Natural killer cell treated with Interleukin-12 subunit alpha and Interleukin-12 subunit beta and Interleukin-15 and Interleukin-18, amount 100 ng/mL, for 72 hours (primary cell): ENCODE measurements around the gene RRP12. TPM values are rescaled to one million over a fixed set of nuclear protein-coding genes. Genes with fewer than 3 reads are reported as not detected.

Experiments used
- ATAC-seq, 2 donors: fragments of 150-1000 bp; cut with Tn5 transposase in 1 of 2; sonication (Bioruptor Pico), chemical (Tn5 transposase) in 1 of 2; 2 replicates each; pipeline ENCODE4 v1.10.0; 2021
- DNase-seq: peaks from one replicate; pipeline ENCODE4 v3.0.0; 2022; ENCODE audit warnings: low spot score
- H3K27ac Mint-ChIP-seq, 2 donors: 1 replicate in 1 of 2; 2 replicates in 1 of 2; pipeline ENCODE4 v1.8.0; 2022; ENCODE audit warnings: mixed read lengths in 2 of 2, mild to moderate bottlenecking in 1 of 2, moderate library complexity in 1 of 2
- H3K27me3 Mint-ChIP-seq, 2 donors: 1 replicate in 1 of 2; 2 replicates in 1 of 2; pipeline ENCODE4 v1.8.0; 2022; ENCODE audit warnings: mixed read lengths in 2 of 2
- H3K36me3 Mint-ChIP-seq: one replicate; pipeline ENCODE4 v1.8.0; 2022; ENCODE audit warnings: mixed read lengths
- H3K4me1 Mint-ChIP-seq, 2 donors: 1 replicate in 1 of 2; 2 replicates in 1 of 2; pipeline ENCODE4 v1.8.0; 2022; ENCODE audit warnings: low read depth in 2 of 2, mixed read lengths in 2 of 2, mild to moderate bottlenecking in 1 of 2
- H3K4me3 Mint-ChIP-seq: one replicate; pipeline ENCODE4 v1.8.0; 2022; ENCODE audit warnings: mixed read lengths
- H3K9me3 Mint-ChIP-seq: 2 replicates; pipeline ENCODE4 v1.8.0; 2022; ENCODE audit warnings: mixed read lengths
- total RNA-seq, 2 donors: library from RNA; stranded (reverse); gene quantifications; one replicate each; pipeline ENCODE4 v1.2.3, GENCODE V29; 2022

RRP12 gene
- total RNA-seq, 2 donors from 2014 or later = 40.1 to 100 TPM

DNA sequence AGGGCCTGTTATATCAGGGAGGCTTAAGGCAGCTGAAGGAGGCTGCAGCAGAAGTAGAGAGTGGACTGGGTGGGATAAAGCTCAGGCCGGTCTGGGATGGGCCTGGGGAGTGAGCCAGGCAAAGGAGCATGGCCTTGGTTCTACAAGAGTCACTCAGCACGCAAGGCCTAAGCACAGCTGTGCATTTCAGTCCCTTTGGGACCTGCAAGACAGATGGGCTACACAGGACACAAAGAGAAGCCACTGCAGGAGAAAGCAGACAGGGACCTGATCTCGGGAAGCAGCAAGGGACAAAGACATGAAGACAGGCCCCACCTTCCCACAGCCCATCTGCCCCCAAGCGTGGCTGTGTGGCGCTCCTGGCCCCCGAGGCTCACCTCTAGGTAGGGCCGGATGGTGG is 29.4 kb downstream of the RRP12 start:
- DNase-seq (no peak), ATAC-seq (no peak)
- H3K4me1 Mint-ChIP-seq = peaks cover 0 to 5% of the 10 kb centered on the region in 2 donors
- no peaks in the 10 kb centered on the region for H3K27me3 Mint-ChIP-seq
- no peaks in the 10 kb centered on the region for H3K9me3 Mint-ChIP-seq
- no peak overlapping the region for H3K4me3 Mint-ChIP-seq
- H3K27ac Mint-ChIP-seq = no peak overlapping the region
- peaks cover 6% of the 10 kb centered on the region for H3K36me3 Mint-ChIP-seq

DNA sequence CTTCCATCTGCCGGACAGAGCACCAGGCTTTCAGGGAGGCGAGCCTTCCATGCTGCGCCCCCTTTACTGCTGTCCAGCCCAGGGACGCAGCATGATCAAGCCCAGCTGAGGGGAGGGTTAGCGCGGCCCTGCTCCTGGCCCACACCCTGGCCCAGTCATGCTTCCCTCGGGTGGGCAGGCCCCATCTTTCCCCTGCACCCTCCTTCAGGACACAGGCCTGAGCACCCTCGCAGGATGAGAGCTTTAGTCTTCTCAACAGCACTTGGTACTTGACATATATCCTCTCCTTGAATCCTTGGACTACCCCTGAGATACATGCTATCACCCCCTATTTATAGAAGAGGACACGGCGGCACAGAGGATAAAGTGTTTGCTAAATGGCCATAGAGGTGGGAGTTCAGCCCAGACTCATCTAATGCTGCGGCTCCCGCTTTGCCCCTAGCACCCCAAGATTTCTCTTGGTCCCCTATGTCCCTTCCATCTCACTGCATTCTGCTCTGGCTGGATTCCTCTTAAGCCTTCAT is 34.0 kb downstream of the RRP12 start:
- H3K4me1 Mint-ChIP-seq = peaks cover 0 to 2% of the 10 kb centered on the region in 2 donors
- no peak overlapping the region for H3K4me3 Mint-ChIP-seq
- H3K27me3 Mint-ChIP-seq = no peaks in the 10 kb centered on the region

DNA sequence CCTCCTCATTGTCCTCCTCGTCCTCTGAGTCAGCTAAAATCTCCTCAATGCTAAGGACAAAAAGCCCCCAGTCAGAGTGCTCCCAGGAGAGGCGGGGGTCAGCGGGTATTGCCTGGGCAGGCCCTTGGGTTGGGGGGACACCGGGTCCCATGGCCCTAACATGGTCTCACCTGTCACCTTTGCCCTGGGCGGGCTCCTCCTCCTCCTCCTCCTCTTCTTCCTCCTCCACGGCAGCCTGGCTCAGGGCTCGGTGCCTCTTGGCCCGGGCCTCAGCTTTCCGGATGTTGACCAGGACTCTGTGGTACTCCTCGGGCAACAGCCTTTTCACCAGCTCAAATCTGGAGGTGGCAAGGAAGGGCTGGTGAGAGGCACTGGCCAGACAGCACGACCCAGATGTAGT is 34.6 kb downstream of the RRP12 start:
- DNase-seq (no peak), ATAC-seq (no peak)
- Mint-ChIP-seq H3K27ac (no peak overlapping the region), H3K4me3 (no peak overlapping the region), H3K27me3 (no peaks in the 10 kb centered on the region), H3K36me3 (no peaks in the 10 kb centered on the region), H3K4me1 (peaks cover 0 to 2% of the 10 kb centered on the region in 2 donors), H3K9me3 (no peaks in the 10 kb centered on the region)

More for the DNA sequence above, 34.0 kb downstream of the RRP12 start:
- no peak for DNase-seq
- Mint-ChIP-seq H3K27ac (no peak overlapping the region), H3K9me3 (no peaks in the 10 kb centered on the region), H3K36me3 (no peaks in the 10 kb centered on the region)
- ATAC-seq = no peak

DNA sequence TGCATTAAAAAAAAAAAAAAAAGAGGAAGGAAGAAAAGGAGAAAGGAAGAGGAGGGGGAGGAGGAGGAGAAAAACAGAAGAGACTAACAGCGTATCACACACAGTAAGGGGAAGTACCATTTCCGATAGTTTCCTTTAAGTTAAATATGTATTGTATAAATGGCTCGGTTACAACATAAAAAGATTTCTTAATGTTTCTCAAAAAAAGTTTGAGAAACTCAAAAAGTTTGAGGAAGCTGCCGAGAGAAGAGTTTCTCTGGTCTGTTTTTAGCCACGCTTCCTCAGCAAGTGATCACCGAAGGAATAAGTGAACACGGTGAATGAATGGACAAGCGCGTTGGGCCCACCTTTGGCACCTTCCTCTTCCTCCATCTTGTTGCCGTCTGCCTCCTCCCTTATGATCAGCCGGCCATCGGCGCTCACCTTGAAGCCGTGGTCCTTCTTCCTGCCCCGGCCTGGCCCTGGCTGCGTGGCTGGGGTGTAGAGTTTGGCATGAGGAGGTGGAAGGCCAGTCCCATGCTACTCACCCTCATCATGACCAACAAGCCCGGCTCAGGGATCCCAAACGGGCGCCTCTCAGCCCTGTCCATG is 35.3 kb downstream of the RRP12 start:
- H3K4me3 Mint-ChIP-seq = no peak overlapping the region
- DNase-seq (no peak), ATAC-seq (no peak)
- H3K27ac Mint-ChIP-seq = peak overlapping the region in 1 of 2 donors; percentile 3
- peaks cover 0 to 2% of the 10 kb centered on the region in 2 donors for H3K4me1 Mint-ChIP-seq
- no peaks in the 10 kb centered on the region for H3K9me3 Mint-ChIP-seq
- no peaks in the 10 kb centered on the region for H3K27me3 Mint-ChIP-seq
- no peaks in the 10 kb centered on the region for H3K36me3 Mint-ChIP-seq

DNA sequence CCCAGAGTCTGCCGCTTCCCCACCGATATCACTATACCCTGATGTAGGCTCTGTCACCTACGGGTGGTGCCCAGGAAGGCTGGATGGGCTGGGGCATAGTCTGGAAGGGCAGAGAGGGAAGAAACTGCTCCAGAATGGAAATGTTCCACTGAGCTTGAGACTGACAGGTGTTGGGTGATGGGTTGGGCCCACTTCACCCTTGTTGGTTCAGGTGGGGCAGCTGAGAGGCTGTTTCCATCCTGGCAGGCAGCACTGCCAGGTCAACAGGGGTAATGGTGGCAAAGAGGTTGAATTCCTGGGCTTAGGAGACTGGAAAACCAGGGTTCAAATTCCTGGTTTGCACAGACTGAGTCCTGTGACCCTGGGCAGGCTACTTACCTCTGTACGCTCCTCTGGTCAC is 38.1 kb downstream of the RRP12 start:
- Mint-ChIP-seq H3K9me3 (no peaks in the 10 kb centered on the region), H3K27me3 (no peaks in the 10 kb centered on the region), H3K36me3 (no peaks in the 10 kb centered on the region), H3K4me3 (no peak overlapping the region), H3K4me1 (no peaks in the 10 kb centered on the region), H3K27ac (no peak overlapping the region)
- DNase-seq (no peak), ATAC-seq (no peak)

DNA sequence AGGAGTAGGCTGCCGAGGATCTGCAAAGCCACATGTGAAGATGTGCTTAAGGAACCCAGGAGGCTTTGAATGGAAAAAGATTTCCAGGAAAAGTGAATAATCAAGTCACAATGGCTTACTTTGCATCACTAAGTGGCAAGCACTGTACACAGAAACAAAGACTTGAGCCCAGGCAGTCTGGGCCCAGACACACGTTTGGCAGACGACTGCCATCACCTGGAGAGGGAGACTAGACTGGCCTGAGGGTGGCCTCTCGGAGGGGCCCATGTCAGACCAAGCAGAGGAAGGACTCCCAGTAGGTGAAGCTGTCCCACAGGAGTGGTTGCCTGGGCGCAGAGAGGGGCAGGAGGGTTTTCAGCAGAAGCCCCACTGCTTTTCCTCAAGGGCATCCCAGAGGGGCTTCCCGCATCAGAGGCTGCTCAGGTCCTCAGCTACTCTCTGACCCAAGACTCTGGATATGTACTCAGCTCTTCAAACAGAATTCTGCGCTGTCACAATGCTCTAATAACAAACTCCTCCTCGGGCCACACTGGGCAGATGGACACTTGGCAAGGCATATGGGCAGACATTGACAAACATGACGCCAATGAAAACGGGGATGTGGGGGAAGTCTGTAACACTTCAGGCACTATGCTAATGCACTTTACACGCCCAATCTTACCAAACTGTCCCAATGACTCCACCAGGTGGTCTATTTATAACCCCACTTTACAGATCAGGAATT is 38.7 kb downstream of the RRP12 start:
- no peaks in the 10 kb centered on the region for H3K4me1 Mint-ChIP-seq
- no peak for ATAC-seq
- H3K27ac Mint-ChIP-seq = no peak overlapping the region
- H3K9me3 Mint-ChIP-seq = no peaks in the 10 kb centered on the region
- H3K36me3 Mint-ChIP-seq = no peaks in the 10 kb centered on the region
- H3K4me3 Mint-ChIP-seq = no peak overlapping the region
- H3K27me3 Mint-ChIP-seq = no peaks in the 10 kb centered on the region
- no peak for DNase-seq

DNA sequence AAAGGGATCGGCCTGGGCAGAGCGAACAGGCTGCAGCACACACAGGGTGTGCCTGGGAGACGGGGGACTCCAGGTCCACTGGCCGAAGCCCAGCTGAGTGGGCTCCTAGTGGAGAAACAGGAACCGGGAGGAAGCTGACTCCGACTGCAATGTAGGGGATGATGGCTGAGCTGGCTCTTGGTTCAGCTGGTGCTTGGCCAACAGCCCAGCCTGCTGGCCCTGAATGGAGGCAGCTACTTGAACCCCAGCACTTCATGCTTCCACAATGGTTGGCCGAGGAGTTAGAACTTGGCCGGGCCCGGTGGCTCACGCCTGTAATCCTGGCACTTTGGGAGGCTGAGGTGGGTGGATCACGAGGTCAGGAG is 39.6 kb downstream of the RRP12 start:
- Mint-ChIP-seq H3K4me3 (no peak overlapping the region), H3K9me3 (no peaks in the 10 kb centered on the region), H3K4me1 (peaks cover 2 to 3% of the 10 kb centered on the region in 2 donors), H3K27me3 (no peaks in the 10 kb centered on the region), H3K27ac (no peak overlapping the region), H3K36me3 (no peaks in the 10 kb centered on the region)
- no peak for ATAC-seq
- no peak for DNase-seq

DNA sequence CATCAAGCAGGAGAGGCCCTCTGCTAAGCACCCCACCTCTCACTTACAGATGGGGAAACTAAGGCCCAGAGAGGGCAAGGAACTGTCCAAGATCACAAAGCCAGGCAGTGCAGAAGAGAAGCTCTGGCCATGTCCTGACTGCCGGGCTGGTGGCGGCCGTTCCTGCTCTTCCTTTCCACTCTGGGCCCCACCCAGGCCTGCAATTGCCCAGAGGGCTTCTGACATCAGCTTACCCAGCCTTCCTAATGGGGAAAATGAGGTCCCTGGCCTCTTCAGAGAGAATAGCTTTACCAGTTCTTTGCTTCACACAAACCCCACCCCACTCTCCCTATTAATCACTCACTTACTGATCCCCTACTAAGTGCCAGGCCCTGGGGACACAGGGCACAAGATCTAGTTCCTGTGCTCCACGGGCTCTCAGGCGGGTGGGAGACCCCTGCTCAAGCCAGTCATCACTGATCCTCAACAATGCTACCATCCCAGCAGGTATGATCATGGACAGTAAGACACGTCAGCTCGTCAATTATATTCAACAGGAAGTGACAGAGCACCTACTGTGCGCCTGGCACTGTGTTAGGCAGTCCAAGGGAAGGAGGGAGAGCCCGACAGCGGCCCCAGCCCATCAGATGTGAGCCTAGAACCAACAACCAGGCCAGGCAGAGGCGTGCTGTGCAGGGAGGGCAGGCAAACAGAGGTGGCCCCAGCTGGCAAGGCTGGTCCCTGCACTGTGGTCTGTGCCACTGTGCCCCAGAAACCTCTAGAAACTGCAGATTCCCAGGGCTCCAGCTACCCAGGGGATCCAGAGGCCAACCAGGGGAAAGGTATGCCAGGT is 40.2 kb downstream of the RRP12 start:
- no peaks in the 10 kb centered on the region for H3K36me3 Mint-ChIP-seq
- no peak for ATAC-seq
- H3K27ac Mint-ChIP-seq = no peak overlapping the region
- no peaks in the 10 kb centered on the region for H3K27me3 Mint-ChIP-seq
- H3K4me1 Mint-ChIP-seq = peaks cover 8 to 9% of the 10 kb centered on the region in 2 donors
- no peaks in the 10 kb centered on the region for H3K9me3 Mint-ChIP-seq
- no peak for DNase-seq
- H3K4me3 Mint-ChIP-seq = no peak overlapping the region

DNA sequence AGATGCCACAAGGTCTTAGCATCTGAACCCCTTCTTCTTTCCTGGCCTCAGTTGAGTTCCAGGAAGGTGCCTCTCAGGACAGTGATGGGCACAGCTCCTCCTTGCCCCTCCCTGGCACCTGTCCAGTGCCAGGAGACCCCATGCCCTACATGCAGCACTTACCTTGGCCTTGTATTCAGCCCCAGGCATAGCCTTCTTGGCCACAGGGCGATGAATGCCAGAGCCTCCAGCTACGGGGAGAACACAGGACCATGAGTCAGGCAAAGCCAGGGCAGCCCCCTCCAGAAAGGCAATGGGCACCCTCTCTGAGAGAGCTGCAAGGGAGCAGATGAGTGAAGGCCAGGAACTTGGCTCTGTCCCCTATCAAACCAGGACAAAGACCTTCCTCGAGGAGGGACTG is 42.4 kb downstream of the RRP12 start:
- no peaks in the 10 kb centered on the region for H3K9me3 Mint-ChIP-seq
- DNase-seq (no peak), ATAC-seq (no peak)
- no peaks in the 10 kb centered on the region for H3K27me3 Mint-ChIP-seq
- peak overlapping the region in 1 of 2 donors; percentile 13 for H3K27ac Mint-ChIP-seq
- H3K4me3 Mint-ChIP-seq = no peak overlapping the region
- H3K36me3 Mint-ChIP-seq = no peaks in the 10 kb centered on the region
- peaks cover 14 to 15% of the 10 kb centered on the region in 2 donors for H3K4me1 Mint-ChIP-seq

DNA sequence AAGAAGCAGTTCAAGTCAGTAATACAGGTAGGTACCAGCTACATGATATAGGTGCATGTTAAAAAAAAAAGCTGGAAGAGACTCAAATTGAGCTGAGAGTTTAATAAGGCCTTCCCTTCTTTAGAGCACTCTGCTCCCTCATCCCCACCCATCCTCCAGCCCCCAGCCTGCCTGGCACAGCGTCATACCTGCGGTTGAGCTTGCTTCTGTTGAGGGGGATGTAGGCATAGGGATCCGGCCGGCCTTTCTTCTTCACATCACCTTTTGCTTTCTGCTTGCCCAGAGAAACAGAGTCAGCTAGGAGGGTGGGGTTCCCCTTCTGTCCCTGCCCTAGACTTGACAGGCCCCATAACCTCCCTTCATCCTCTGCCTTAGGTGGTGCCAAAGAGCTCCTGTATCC is 42.8 kb downstream of the RRP12 start:
- Mint-ChIP-seq H3K4me1 (peaks cover 14 to 15% of the 10 kb centered on the region in 2 donors), H3K9me3 (no peaks in the 10 kb centered on the region), H3K36me3 (no peaks in the 10 kb centered on the region), H3K27me3 (no peaks in the 10 kb centered on the region), H3K4me3 (no peak overlapping the region), H3K27ac (peak overlapping the region in 1 of 2 donors; percentile 84)
- ATAC-seq (no peak), DNase-seq (no peak)

DNA sequence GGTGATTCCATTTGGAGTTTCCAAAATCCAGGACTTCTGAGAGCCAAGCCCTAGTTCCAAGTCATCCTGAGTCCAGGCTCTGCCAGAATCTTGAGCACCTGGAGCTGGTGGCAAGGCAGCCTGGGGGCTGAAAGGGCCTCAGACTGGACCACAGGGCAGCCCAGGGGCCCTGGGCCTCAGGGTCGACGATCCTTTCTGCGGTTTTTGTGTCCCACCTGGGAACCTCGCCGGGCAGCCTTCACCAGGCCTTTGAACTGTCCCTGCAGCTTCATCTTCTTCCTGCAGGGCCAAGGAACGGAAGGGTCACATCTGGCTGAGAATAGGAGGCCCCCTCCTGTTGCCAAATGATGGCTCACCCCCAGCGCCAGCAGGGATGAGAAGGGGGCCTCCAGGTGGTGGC is 44.2 kb downstream of the RRP12 start:
- no peak overlapping the region for H3K4me3 Mint-ChIP-seq
- DNase-seq (no peak), ATAC-seq (no peak)
- no peaks in the 10 kb centered on the region for H3K9me3 Mint-ChIP-seq
- H3K27ac Mint-ChIP-seq = peak overlapping the region; percentile 83 to 84
- H3K27me3 Mint-ChIP-seq = no peaks in the 10 kb centered on the region
- H3K4me1 Mint-ChIP-seq = peaks cover 14 to 15% of the 10 kb centered on the region in 2 donors
- no peaks in the 10 kb centered on the region for H3K36me3 Mint-ChIP-seq

DNA sequence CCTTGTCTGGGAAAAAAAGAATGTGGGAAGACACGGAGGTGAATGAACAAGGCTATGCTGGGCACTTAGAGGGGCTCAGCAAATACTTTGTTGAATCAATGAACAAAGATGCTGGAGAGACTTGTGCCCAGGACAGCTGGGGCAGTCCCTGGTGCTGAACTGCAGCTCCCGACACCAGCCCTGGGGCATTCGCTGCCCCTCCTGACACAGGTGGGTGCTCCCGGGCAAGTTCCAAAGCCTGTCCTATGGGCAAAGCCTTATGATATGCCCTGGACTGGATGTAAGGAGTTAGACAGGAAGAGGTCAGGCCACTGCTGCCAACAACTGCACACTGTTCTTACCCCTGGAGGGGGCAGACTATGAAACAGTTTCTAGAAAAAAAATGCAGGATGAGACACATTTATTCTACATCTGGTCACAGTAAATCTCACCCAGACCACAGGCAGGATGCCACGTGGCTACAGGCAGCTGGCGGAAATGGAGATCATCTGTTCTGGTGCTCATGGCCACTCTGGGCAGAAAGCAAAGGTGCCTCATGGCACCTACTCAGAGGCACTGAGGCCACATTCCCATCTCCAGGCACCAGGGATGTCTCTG is 44.7 kb downstream of the RRP12 start:
- DNase-seq (peak; percentile 73), ATAC-seq (peak; percentile 84 to 87)
- no peaks in the 10 kb centered on the region for H3K9me3 Mint-ChIP-seq
- peaks cover 14 to 15% of the 10 kb centered on the region in 2 donors for H3K4me1 Mint-ChIP-seq
- no peaks in the 10 kb centered on the region for H3K36me3 Mint-ChIP-seq
- H3K4me3 Mint-ChIP-seq = peak overlapping the region; percentile 66
- H3K27ac Mint-ChIP-seq = peak overlapping the region; percentile 83 to 84
- no peaks in the 10 kb centered on the region for H3K27me3 Mint-ChIP-seq

DNA sequence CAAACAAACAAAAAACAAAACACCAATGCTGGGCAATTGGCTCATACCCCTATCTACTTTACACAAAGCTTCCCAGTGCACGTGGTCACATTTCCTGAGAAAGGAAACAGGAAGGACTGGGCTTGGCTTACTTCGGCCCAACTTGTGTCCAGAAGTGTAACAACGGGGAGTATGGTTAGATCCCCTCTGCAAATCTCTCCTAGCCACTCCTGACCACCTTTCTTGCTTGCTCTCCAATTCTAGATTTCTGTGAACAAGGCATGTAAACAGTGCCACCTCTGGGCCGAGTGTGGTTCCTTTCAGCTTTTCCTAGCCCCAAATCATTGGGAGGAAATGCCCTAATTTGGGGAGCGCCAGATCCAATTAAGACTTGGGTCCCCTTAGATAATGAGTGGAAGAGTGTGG is 45.6 kb downstream of the RRP12 start:
- no peaks in the 10 kb centered on the region for H3K36me3 Mint-ChIP-seq
- H3K4me3 Mint-ChIP-seq = peak overlapping the region; percentile 66
- H3K27ac Mint-ChIP-seq = peak overlapping the region; percentile 83 to 84
- DNase-seq (no peak), ATAC-seq (no peak)
- H3K4me1 Mint-ChIP-seq = peaks cover 14 to 15% of the 10 kb centered on the region in 2 donors
- H3K9me3 Mint-ChIP-seq = no peaks in the 10 kb centered on the region
- H3K27me3 Mint-ChIP-seq = no peaks in the 10 kb centered on the region
